A673 (cell line): Measurements from ENCODE around the gene ST6GALNAC3. TPM values are rescaled to one million over a fixed set of nuclear protein-coding genes. Genes with fewer than 3 reads are reported as not detected.
A peak's percentile ranks its signal among the peaks of the same experiment; 100 is the strongest.

Experiments used
- BruUV-seq: library from RNA; stranded (reverse); fragments of 400-500 nt; replicated peaks from 2 replicates; lab custom pipeline; 2021; lab: Mats Ljungman, UMichigan
- CTCF ChIA-PET: fragments of 300-600 bp; sonication (Branson Sonifier 250); formaldehyde crosslinking; loops from one replicate; lab custom pipeline; 2022; ENCODE audit warnings: antibody characterized with exemption; lab: Charles Lee
- POLR2A ChIA-PET: fragments of 300-600 bp; sonication (Branson Sonifier 250); formaldehyde crosslinking; loops from one replicate; lab custom pipeline; 2022; ENCODE audit warnings: antibody characterized with exemption; ENCODE audit not compliant: low non-redundant PET; lab: Charles Lee
- DNase-seq: peaks from one replicate; pipeline ENCODE4 v3.0.0-alpha.2; 2015; ENCODE audit warnings: low spot score
- H3K27ac ChIP-seq: fragments of 200-600 bp; sonication (generic); 2 replicates; pipeline ENCODE4 v1.5.1; 2016; ENCODE audit warnings: mixed run types, low read depth, mild to moderate bottlenecking, mixed read lengths, antibody characterized with exemption, low read length; ENCODE audit not compliant: poor library complexity, severe bottlenecking
- H3K27me3 ChIP-seq: fragments of 200-600 bp; sonication (generic); replicated peaks from 2 replicates; pipeline ENCODE4 v1.6.1; 2017; ENCODE audit warnings: mixed run types, low read depth, mild to moderate bottlenecking, mixed read lengths, antibody characterized with exemption, low read length; ENCODE audit not compliant: insufficient read depth, poor library complexity
- H3K36me3 ChIP-seq: fragments of 200-600 bp; sonication (generic); 2 replicates; pipeline ENCODE4 v1.6.1; 2016; ENCODE audit warnings: mixed run types, mild to moderate bottlenecking, mixed read lengths, antibody characterized with exemption, low read length; ENCODE audit not compliant: insufficient read depth, poor library complexity, severe bottlenecking
- H3K4me1 ChIP-seq: fragments of 200-600 bp; sonication (generic); 2 replicates; pipeline ENCODE4 v1.6.1; 2017; ENCODE audit warnings: mixed run types, mild to moderate bottlenecking, mixed read lengths, antibody characterized with exemption, low read length; ENCODE audit not compliant: insufficient read depth, poor library complexity, severe bottlenecking
- H3K4me3 ChIP-seq: fragments of 200-600 bp; sonication (generic); 2 replicates; pipeline ENCODE4 v1.5.1; 2016; ENCODE audit warnings: low read depth, mixed run types, mild to moderate bottlenecking, mixed read lengths, low read length; ENCODE audit not compliant: poor library complexity, severe bottlenecking
- H3K9me3 ChIP-seq: fragments of 200-600 bp; sonication (generic); 2 replicates; pipeline ENCODE4 v1.6.1; 2016; ENCODE audit warnings: mixed run types, low read depth, mild to moderate bottlenecking, mixed read lengths, antibody characterized with exemption, low read length; ENCODE audit not compliant: poor library complexity, severe bottlenecking
- EZH2 ChIP-seq: fragments of 200-600 bp; sonication (generic); IDR thresholded peaks from 2 replicates; pipeline ENCODE4 v1.6.1; 2017; ENCODE audit warnings: borderline replicate concordance, low read depth, mild to moderate bottlenecking, mixed read lengths, antibody characterized with exemption, low read length; ENCODE audit not compliant: poor library complexity, severe bottlenecking
- intact Hi-C: fragments of 100-400 bp; cut with micrococcal nuclease; formaldehyde crosslinking; loops from one replicate; pipeline ENCODE4 v1.10.0; 2022; ENCODE audit not compliant: unreplicated experiment
- total RNA-seq: library from RNA; stranded (reverse); gene quantifications from 2 replicates; pipeline ENCODE4 v1.2.3, GENCODE V29; 2021
- TF ChIP-seq, protein P1 (sequence below): fragments of 300-800, 200-600 bp; sonication (generic); conservative IDR thresholded peaks from 2 replicates; pipeline ENCODE4 v1.5.1; 2017; ENCODE audit warnings: low read depth, mild to moderate bottlenecking, antibody characterized with exemption, low read length, moderate library complexity, mixed read lengths

The ST6GALNAC3 gene
- total RNA-seq, 1 experiment from 2014 or later = 1.2 TPM

DNA sequence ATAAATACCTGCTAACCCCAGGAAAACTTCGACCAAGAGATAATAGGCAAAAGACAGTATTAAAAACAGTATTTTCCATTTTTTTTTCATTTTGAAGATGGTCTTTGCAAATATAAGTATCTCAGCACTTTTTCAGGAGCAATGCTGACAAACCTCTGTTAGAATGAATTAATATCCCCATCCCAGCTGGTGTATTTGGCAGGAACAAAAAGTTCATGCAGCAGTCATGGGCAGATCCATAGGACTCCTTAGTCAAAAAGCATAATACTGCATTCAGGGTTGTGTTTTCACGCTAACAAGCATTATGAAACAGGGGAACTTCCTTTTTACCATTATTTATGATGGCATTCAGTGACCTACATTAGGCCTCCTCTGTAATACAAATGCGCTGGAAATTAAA is 344.0 kb downstream of the ST6GALNAC3 start:
- intact Hi-C loops = no loop called here
- TF ChIP-seq, protein P1, sequence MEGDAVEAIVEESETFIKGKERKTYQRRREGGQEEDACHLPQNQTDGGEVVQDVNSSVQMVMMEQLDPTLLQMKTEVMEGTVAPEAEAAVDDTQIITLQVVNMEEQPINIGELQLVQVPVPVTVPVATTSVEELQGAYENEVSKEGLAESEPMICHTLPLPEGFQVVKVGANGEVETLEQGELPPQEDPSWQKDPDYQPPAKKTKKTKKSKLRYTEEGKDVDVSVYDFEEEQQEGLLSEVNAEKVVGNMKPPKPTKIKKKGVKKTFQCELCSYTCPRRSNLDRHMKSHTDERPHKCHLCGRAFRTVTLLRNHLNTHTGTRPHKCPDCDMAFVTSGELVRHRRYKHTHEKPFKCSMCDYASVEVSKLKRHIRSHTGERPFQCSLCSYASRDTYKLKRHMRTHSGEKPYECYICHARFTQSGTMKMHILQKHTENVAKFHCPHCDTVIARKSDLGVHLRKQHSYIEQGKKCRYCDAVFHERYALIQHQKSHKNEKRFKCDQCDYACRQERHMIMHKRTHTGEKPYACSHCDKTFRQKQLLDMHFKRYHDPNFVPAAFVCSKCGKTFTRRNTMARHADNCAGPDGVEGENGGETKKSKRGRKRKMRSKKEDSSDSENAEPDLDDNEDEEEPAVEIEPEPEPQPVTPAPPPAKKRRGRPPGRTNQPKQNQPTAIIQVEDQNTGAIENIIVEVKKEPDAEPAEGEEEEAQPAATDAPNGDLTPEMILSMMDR = no peak
- no peak for TF ChIP-seq EZH2
- Histone ChIP-seq H3K27ac (no peak overlapping the region), H3K9me3 (no peaks in the 10 kb centered on the region), H3K27me3 (no peaks in the 10 kb centered on the region), H3K4me1 (no peaks in the 10 kb centered on the region), H3K36me3 (no peaks in the 10 kb centered on the region), H3K4me3 (no peak overlapping the region)
- ChIA-PET POLR2A (no interaction called here), CTCF (no interaction called here)
- no peak for DNase-seq
- no TSS peak for BruUV-seq

DNA sequence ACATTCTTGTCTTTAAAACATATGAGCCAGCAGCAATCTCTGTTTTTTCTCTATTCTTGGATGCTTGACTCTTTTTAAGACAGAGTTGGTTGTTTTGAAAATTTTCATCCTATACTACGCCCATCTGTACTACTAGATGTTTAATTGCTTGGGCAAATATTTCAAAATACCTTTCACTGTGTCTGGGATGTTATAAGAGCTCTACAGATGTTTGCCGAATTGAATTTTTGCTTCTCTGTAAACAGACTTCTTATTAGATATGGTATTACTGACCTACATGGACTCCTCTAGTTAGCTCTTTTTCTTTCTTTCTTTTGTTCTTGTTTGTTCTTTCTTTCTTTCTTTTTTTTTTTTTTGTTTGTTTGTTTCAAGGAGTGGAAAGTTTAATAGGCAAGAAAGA is 345.1 kb downstream of the ST6GALNAC3 start:
- H3K9me3 ChIP-seq = no peaks in the 10 kb centered on the region
- no peaks in the 10 kb centered on the region for H3K27me3 ChIP-seq
- intact Hi-C loops = no loop called here
- CTCF ChIA-PET = no interaction called here
- no peak overlapping the region for H3K4me3 ChIP-seq
- H3K27ac ChIP-seq = no peak overlapping the region
- POLR2A ChIA-PET = interaction anchor here (0.7 kb wide), 1 partner anchor 866 kb away, joined by 4 read pairs; no protein-coding TSS in a partner anchor
- TF ChIP-seq EZH2 = no peak
- TF ChIP-seq, protein P1 = no peak
- peaks cover 1% of the 10 kb centered on the region for H3K4me1 ChIP-seq
- DNase-seq = no peak
- BruUV-seq = no TSS peak
- H3K36me3 ChIP-seq = no peaks in the 10 kb centered on the region

DNA sequence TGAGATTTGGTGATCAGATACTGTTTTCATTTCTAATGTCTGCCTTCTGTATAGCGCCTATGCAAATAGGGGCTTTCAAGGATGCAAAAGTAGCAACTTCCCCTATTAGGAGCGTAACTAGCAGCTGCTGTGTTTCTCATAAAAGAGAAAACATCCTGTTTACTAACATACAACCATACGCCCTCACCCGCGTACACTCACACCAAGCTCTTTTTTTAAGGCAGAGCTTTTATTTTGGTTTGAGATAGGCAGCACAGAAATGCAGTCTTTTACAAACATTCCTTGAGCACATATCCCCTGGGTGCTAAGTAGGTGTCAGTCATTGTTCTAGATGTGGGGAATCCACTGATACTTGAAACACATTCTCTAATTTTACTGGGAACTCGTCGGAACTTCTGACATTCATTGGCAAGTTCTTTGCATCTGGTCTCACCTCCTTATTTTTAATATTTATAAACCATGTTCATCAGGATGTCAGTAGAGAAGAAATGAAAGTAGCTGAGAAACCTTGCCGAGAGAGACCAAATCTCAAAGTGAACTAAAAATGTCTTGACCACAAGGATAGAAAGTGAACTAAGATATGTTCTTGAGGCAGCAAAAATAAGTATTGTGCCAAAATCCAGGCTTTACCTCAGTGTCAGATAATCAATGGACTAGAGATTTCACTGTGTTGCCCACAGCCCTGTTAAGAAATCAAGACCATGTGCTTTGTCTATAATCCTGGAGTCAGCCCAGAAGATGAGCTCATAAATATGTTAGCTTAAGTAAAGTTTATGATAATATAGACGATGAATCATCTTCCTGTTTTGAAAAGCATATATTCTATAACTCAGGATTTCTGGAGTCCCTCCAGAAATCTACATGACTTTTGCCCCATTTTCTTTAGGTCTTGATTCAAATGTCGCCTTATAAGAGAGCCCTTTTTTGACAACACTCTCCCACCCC is 350.9 kb downstream of the ST6GALNAC3 start:
- no peaks in the 10 kb centered on the region for H3K36me3 ChIP-seq
- TF ChIP-seq EZH2 = no peak
- TF ChIP-seq, protein P1 = no peak
- peak overlapping the region; percentile 3 for H3K27ac ChIP-seq
- H3K4me1 ChIP-seq = peaks cover 8% of the 10 kb centered on the region
- no peaks in the 10 kb centered on the region for H3K9me3 ChIP-seq
- POLR2A ChIA-PET = interaction anchor here (0.6 kb wide), 1 partner anchor 21 kb away, joined by 4 read pairs; no protein-coding TSS in a partner anchor
- BruUV-seq = TSS peak; percentile 93
- DNase-seq = peak; percentile 75
- intact Hi-C loops = no loop called here
- H3K4me3 ChIP-seq = peak overlapping the region; percentile 5
- CTCF ChIA-PET = no interaction called here
- no peaks in the 10 kb centered on the region for H3K27me3 ChIP-seq
